Neural progenitor cell (in vitro differentiated cells): ENCODE data around the gene SSC5D.

Experiments used
- EZH2 ChIP-seq: fragments of 200-600 bp; sonication (generic); IDR thresholded peaks from 2 replicates; pipeline ENCODE4 v1.6.1; 2017; ENCODE audit warnings: antibody characterized with exemption, mild to moderate bottlenecking, moderate library complexity
- EZH2phosphoT487 ChIP-seq: fragments of 200-600 bp; sonication (generic); IDR thresholded peaks from 2 replicates; pipeline ENCODE4 v1.6.1; 2017; ENCODE audit warnings: antibody characterized with exemption
- TF ChIP-seq, protein P1 (sequence below): fragments of 200-600 bp; sonication (generic); IDR thresholded peaks from 2 replicates; pipeline ENCODE4 v1.5.1; 2017; ENCODE audit warnings: antibody characterized with exemption, mild to moderate bottlenecking

DNA sequence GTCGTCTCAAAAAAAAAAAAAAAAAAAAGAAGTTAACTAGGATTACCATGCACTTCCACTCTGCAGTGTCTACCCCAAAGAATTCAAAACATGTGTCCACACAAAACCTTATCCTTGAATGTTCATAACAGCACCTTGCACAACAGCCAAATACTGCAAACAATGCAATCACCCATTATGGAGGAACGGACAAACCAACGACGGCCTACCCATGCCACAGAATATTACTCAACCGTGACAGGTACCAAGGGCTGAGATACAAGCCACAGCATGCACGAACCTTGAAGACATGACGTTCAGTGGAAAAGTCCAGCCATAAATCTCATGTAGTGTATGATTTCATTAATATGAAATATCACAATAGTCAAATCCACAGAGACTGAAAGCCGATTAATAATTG lies 42.2 kb upstream of the SSC5D start:
- TF ChIP-seq EZH2 (no peak), EZH2phosphoT487 (no peak)
- TF ChIP-seq, protein P1, sequence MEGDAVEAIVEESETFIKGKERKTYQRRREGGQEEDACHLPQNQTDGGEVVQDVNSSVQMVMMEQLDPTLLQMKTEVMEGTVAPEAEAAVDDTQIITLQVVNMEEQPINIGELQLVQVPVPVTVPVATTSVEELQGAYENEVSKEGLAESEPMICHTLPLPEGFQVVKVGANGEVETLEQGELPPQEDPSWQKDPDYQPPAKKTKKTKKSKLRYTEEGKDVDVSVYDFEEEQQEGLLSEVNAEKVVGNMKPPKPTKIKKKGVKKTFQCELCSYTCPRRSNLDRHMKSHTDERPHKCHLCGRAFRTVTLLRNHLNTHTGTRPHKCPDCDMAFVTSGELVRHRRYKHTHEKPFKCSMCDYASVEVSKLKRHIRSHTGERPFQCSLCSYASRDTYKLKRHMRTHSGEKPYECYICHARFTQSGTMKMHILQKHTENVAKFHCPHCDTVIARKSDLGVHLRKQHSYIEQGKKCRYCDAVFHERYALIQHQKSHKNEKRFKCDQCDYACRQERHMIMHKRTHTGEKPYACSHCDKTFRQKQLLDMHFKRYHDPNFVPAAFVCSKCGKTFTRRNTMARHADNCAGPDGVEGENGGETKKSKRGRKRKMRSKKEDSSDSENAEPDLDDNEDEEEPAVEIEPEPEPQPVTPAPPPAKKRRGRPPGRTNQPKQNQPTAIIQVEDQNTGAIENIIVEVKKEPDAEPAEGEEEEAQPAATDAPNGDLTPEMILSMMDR, result no peak
